ENCODE data around the gene SMYD2. TPM values are rescaled to one million over a fixed set of nuclear protein-coding genes. Genes with fewer than 3 reads are reported as not detected.

The SMYD2 gene
- total and polyA plus RNA-seq, 2 donors (not counting 1 experiment from before 2014, with no cell fraction given) = 23.3 to 39.2 TPM

DNA sequence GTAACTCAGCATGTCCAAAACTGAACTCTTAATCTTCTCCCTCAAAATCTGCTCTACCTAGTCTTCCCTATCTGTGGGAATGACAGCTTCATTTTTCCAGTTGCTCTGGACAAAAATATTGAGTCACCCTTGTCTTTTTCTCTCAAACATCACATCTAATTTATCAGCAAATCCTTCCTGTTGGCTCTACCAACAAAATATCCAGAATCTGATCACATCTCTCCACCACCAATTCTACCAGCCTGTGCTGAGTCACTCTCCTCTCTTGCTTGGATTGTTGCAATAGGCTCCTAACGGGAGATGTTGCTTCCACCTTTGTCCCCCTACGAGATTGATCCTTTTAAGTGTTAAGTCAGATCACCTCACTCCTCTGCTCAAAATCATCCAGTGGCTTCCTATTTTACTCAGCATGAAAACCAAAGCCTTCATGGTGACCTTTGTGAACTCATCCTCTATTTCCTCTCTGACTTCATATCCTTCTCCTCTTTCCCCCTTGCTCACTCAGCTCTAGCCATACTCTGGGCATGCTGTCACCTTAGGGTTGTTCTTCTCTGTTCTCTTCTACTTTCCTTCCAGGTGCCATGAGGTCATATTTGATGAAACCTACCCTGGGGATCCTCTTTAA is 21.5 kb upstream of the SMYD2 start:
- peak in 1 of 2 donors; percentile 22 for DNase-seq (ENCODE audit: low read depth in 2 of 2)
- no peaks in the 10 kb centered on the region for H4K20me1 ChIP-seq (ENCODE audit: control insufficient read depth, extremely low read depth, insufficient read depth, low read length)
- H3K36me3 ChIP-seq (ENCODE audit: control insufficient read depth, insufficient read depth, low read length) = no peaks in the 10 kb centered on the region
- no peak overlapping the region for H3K9ac ChIP-seq (ENCODE audit: insufficient read depth, low read length)
- no peak overlapping the region for H2AFZ ChIP-seq (ENCODE audit: low read length)
- TF ChIP-seq EZH2 (IDR thresholded peaks at IDR 0.05; ENCODE audit: low read length, missing control alignments) (no peak), CTCF (conservative IDR thresholded peaks at IDR 0.05 in 1 of 2, IDR thresholded peaks at IDR 0.05 in 1 of 2; ENCODE audit: low read depth in 1 of 2, low read length in 2 of 2) (no peak)
- H3K27ac ChIP-seq (ENCODE audit: insufficient read depth, low read length) = no peak overlapping the region
- H3K4me1 ChIP-seq (ENCODE audit: control insufficient read depth, extremely low read depth, insufficient read depth, low read length) = peaks cover 2% of the 10 kb centered on the region
- H3K79me2 ChIP-seq (ENCODE audit: control insufficient read depth, insufficient read depth, low read length) = no peaks in the 10 kb centered on the region
- H3K4me2 ChIP-seq (ENCODE audit: extremely low read depth, insufficient read depth, low read length) = no peak overlapping the region
- H3K9me3 ChIP-seq (ENCODE audit: control insufficient read depth, insufficient read depth, low read depth, low read length) = no peaks in the 10 kb centered on the region
- peaks cover 4% of the 10 kb centered on the region for H3K27me3 ChIP-seq (ENCODE audit: control insufficient read depth, insufficient read depth, low read length)
- no peak overlapping the region for H3K4me3 ChIP-seq (replicated peaks in 1 of 4; ENCODE audit: control extremely low read depth in 1 of 4, insufficient read depth in 1 of 4, low read depth in 3 of 4, low read length in 4 of 4)

GRCh38 chr1:214260561-214261205 is 20.3 kb upstream of the SMYD2 start:
- Histone ChIP-seq H3K36me3 (ENCODE audit: control insufficient read depth, insufficient read depth, low read length) (no peaks in the 10 kb centered on the region), H3K4me3 (replicated peaks in 1 of 4; ENCODE audit: control extremely low read depth in 1 of 4, insufficient read depth in 1 of 4, low read depth in 3 of 4, low read length in 4 of 4) (no peak overlapping the region), H3K4me1 (ENCODE audit: control insufficient read depth, extremely low read depth, insufficient read depth, low read length) (peaks cover 2% of the 10 kb centered on the region), H3K27ac (ENCODE audit: insufficient read depth, low read length) (no peak overlapping the region), H3K9ac (ENCODE audit: insufficient read depth, low read length) (no peak overlapping the region), H3K4me2 (ENCODE audit: extremely low read depth, insufficient read depth, low read length) (no peak overlapping the region), H3K9me3 (ENCODE audit: control insufficient read depth, insufficient read depth, low read depth, low read length) (no peaks in the 10 kb centered on the region), H3K27me3 (ENCODE audit: control insufficient read depth, insufficient read depth, low read length) (peaks cover 4% of the 10 kb centered on the region), H2AFZ (ENCODE audit: low read length) (no peak overlapping the region), H3K79me2 (ENCODE audit: control insufficient read depth, insufficient read depth, low read length) (no peaks in the 10 kb centered on the region), H4K20me1 (ENCODE audit: control insufficient read depth, extremely low read depth, insufficient read depth, low read length) (no peaks in the 10 kb centered on the region)
- no peak for DNase-seq (ENCODE audit: low read depth in 2 of 2)
- TF ChIP-seq EZH2 (IDR thresholded peaks at IDR 0.05; ENCODE audit: low read length, missing control alignments) (no peak), CTCF (conservative IDR thresholded peaks at IDR 0.05 in 1 of 2, IDR thresholded peaks at IDR 0.05 in 1 of 2; ENCODE audit: low read depth in 1 of 2, low read length in 2 of 2) (no peak)

- no peak overlapping the region for H3K27ac ChIP-seq (ENCODE audit: insufficient read depth, low read length)
- peak overlapping the region; percentile 75 for H3K4me2 ChIP-seq (ENCODE audit: extremely low read depth, insufficient read depth, low read length)
- H4K20me1 ChIP-seq (ENCODE audit: control insufficient read depth, extremely low read depth, insufficient read depth, low read length) = no peaks in the 10 kb centered on the region
- no peak overlapping the region for H3K9ac ChIP-seq (ENCODE audit: insufficient read depth, low read length)
- peak; percentile 57 to 72 for DNase-seq (ENCODE audit: low read depth in 2 of 2)
- no peaks in the 10 kb centered on the region for H3K36me3 ChIP-seq (ENCODE audit: control insufficient read depth, insufficient read depth, low read length)
- peaks cover 2% of the 10 kb centered on the region for H3K4me1 ChIP-seq (ENCODE audit: control insufficient read depth, extremely low read depth, insufficient read depth, low read length)
- peaks cover 4% of the 10 kb centered on the region for H3K27me3 ChIP-seq (ENCODE audit: control insufficient read depth, insufficient read depth, low read length)
- H3K4me3 ChIP-seq (replicated peaks in 1 of 4; ENCODE audit: control extremely low read depth in 1 of 4, insufficient read depth in 1 of 4, low read depth in 3 of 4, low read length in 4 of 4) = peak overlapping the region in 2 of 4 experiments; percentile 8 to 34
- no peak overlapping the region for H2AFZ ChIP-seq (ENCODE audit: low read length)
- H3K79me2 ChIP-seq (ENCODE audit: control insufficient read depth, insufficient read depth, low read length) = no peaks in the 10 kb centered on the region
- H3K9me3 ChIP-seq (ENCODE audit: control insufficient read depth, insufficient read depth, low read depth, low read length) = no peaks in the 10 kb centered on the region
- TF ChIP-seq EZH2 (IDR thresholded peaks at IDR 0.05; ENCODE audit: low read length, missing control alignments) (peak; percentile 34), CTCF (conservative IDR thresholded peaks at IDR 0.05 in 1 of 2, IDR thresholded peaks at IDR 0.05 in 1 of 2; ENCODE audit: low read depth in 1 of 2, low read length in 2 of 2) (peak; percentile 97 to 98)
Measured at GRCh38 chr1:214261206-214262123, 19.5 kb upstream of the SMYD2 start.
